NCI-H2196 treated with DMSO at 0.1 percent for 48 hours (cell line): ENCODE results near the gene POLR1B.
A peak's percentile ranks its signal among the peaks of the same experiment; 100 is the strongest.
"Not testable (repeated sequence)": the region's sequence is repeated elsewhere in the genome, so short reads cannot be mapped to it uniquely, and the experiment has no call there.

Source experiments
- DNase-seq: peaks from one replicate; lab custom pipeline; 2025; ENCODE audit not compliant: unreplicated experiment; lab: John Stamatoyannopoulos, UW

POLR1B gene

GRCh38 chr2:112600634-112601033 is 58.4 kb downstream of the POLR1B start:
- no peak for DNase-seq

GRCh38 chr2:112601754-112602153 is 59.5 kb downstream of the POLR1B start:
- DNase-seq, result no peak

GRCh38 chr2:112602917-112603316 is 60.7 kb downstream of the POLR1B start:
- DNase-seq, result no peak

- DNase-seq, result no peak
Observed at GRCh38 chr2:112603731-112604130, 61.5 kb downstream of the POLR1B start.

GRCh38 chr2:112604952-112605351 is 62.7 kb downstream of the POLR1B start:
- no peak for DNase-seq

GRCh38 chr2:112605926-112606325 is 63.7 kb downstream of the POLR1B start:
- no peak for DNase-seq

GRCh38 chr2:112606547-112606946 is 64.3 kb downstream of the POLR1B start:
- DNase-seq, result no peak

GRCh38 chr2:112607680-112608438 is 65.6 kb downstream of the POLR1B start:
- no peak for DNase-seq

- not testable (repeated sequence) for DNase-seq
Observed at GRCh38 chr2:112609320-112609719, 67.1 kb downstream of the POLR1B start.

- not testable (repeated sequence) for DNase-seq
Observed at GRCh38 chr2:112612283-112612682, 70.0 kb downstream of the POLR1B start.

- no peak for DNase-seq
Observed at GRCh38 chr2:112614201-112614840, 72.1 kb downstream of the POLR1B start.

GRCh38 chr2:112615051-112615450 is 72.8 kb downstream of the POLR1B start:
- DNase-seq, result no peak

- not testable (repeated sequence) for DNase-seq
Observed at GRCh38 chr2:112615798-112616197, 73.5 kb downstream of the POLR1B start.

- no peak for DNase-seq
Observed at GRCh38 chr2:112618383-112618782, 76.1 kb downstream of the POLR1B start.

- DNase-seq, result no peak
Observed at GRCh38 chr2:112621790-112622527, 79.7 kb downstream of the POLR1B start.

- peak; percentile 35 for DNase-seq
Observed at GRCh38 chr2:112622528-112622849, 80.2 kb downstream of the POLR1B start.

GRCh38 chr2:112623913-112624777 is 81.9 kb downstream of the POLR1B start:
- DNase-seq, result no peak

GRCh38 chr2:112625474-112626114 is 83.3 kb downstream of the POLR1B start:
- no peak for DNase-seq

GRCh38 chr2:112626604-112627059 is 84.4 kb downstream of the POLR1B start:
- peak; percentile 58 for DNase-seq
